Ovary (tissue), 3 donors: ENCODE results near the gene ANTXR1.

ENCODE experiments used
- EP300 ChIP-seq: sonication (generic); formaldehyde crosslinking; IDR thresholded peaks from one replicate; pipeline ENCODE4 v1.6.1; 2017; ENCODE audit warnings: antibody characterized with exemption
- TF ChIP-seq, protein P1 (sequence below), 3 donors: fragments of 450-650 bp in 2 of 3; fragments of 200-600 bp in 1 of 3; IDR thresholded peaks; one replicate each; pipeline versions ENCODE4 v1.5.1 to v1.8.0; 2016 to 2022; ENCODE audit warnings: antibody characterized with exemption in 3 of 3, mild to moderate bottlenecking in 1 of 3
- donor health status: DM: no; HTN: no; CAD: no.

DNA sequence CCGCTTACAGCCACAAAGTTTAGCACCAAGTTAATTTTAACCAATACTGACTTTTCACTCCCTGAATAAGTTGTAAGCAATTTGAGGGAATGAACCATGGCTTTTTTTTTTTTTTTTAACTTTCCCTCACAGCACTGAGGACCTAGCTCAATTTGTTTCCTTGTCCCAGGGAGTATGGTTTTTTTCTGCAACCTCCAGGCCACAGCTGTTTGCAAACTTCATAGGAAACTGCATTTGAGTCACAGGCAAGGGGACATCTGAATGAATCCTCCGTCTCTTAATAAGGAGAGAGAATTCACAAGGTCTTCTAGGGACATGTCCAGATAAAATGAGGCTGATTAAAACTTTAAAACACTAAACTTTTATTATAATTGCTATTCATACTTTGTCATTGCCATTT is 192.5 kb downstream of the ANTXR1 start:
- TF ChIP-seq EP300, result no peak
- TF ChIP-seq, protein P1, sequence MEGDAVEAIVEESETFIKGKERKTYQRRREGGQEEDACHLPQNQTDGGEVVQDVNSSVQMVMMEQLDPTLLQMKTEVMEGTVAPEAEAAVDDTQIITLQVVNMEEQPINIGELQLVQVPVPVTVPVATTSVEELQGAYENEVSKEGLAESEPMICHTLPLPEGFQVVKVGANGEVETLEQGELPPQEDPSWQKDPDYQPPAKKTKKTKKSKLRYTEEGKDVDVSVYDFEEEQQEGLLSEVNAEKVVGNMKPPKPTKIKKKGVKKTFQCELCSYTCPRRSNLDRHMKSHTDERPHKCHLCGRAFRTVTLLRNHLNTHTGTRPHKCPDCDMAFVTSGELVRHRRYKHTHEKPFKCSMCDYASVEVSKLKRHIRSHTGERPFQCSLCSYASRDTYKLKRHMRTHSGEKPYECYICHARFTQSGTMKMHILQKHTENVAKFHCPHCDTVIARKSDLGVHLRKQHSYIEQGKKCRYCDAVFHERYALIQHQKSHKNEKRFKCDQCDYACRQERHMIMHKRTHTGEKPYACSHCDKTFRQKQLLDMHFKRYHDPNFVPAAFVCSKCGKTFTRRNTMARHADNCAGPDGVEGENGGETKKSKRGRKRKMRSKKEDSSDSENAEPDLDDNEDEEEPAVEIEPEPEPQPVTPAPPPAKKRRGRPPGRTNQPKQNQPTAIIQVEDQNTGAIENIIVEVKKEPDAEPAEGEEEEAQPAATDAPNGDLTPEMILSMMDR (IDR thresholded peaks at IDR 0.05), result no peak
